Activated CD4-positive, alpha-beta T cell treated with anti-CD3 and anti-CD28 coated beads, Interleukin-2, amount 50 U/mL, for 16 hours (primary cell): ENCODE measurements around the gene DNAJB8.
A peak's percentile ranks its signal among the peaks of the same experiment; 100 is the strongest.

Experiments
- DNase-seq: peaks from one replicate; pipeline ENCODE4 v3.0.0-alpha.2; 2020

Gene DNAJB8

GRCh38 chr3:128466840-128467541 is at the start of gene DNAJB8:
DNAJB8 (minus strand) TSS chr3:128466890; CDS start chr3:128463245, 3,645 bp downstream.
- DNase-seq = no peak

- DNase-seq = no peak
Measured at GRCh38 chr3:128515967-128516366, 49.3 kb upstream of the DNAJB8 start.

- DNase-seq = no peak
Measured at GRCh38 chr3:128508852-128509251, 42.2 kb upstream of the DNAJB8 start.

- no peak for DNase-seq
Measured at GRCh38 chr3:128506754-128507153, 40.1 kb upstream of the DNAJB8 start.

GRCh38 chr3:128505771-128506170 is 39.1 kb upstream of the DNAJB8 start:
- no peak for DNase-seq

- DNase-seq = no peak
Measured at GRCh38 chr3:128504963-128505730, 38.5 kb upstream of the DNAJB8 start.

GRCh38 chr3:128504533-128504915 is 37.8 kb upstream of the DNAJB8 start:
- DNase-seq = no peak

GRCh38 chr3:128503751-128504532 is 37.3 kb upstream of the DNAJB8 start:
- DNase-seq = no peak

- no peak for DNase-seq
Measured at GRCh38 chr3:128503164-128503651, 36.5 kb upstream of the DNAJB8 start.

GRCh38 chr3:128502712-128503111 is 36.0 kb upstream of the DNAJB8 start:
- DNase-seq = no peak

- DNase-seq = no peak
Measured at GRCh38 chr3:128501431-128501830, 34.7 kb upstream of the DNAJB8 start.

- no peak for DNase-seq
Measured at GRCh38 chr3:128500556-128500955, 33.9 kb upstream of the DNAJB8 start.

- DNase-seq = no peak
Measured at GRCh38 chr3:128499724-128500275, 33.1 kb upstream of the DNAJB8 start.

- DNase-seq = no peak
Measured at GRCh38 chr3:128498901-128499530, 32.3 kb upstream of the DNAJB8 start.

GRCh38 chr3:128498127-128498626 is 31.5 kb upstream of the DNAJB8 start:
- no peak for DNase-seq

- peak; percentile 56 for DNase-seq
Measured at GRCh38 chr3:128497305-128498126, 30.8 kb upstream of the DNAJB8 start.

GRCh38 chr3:128496602-128497304 is 30.1 kb upstream of the DNAJB8 start:
- no peak for DNase-seq

GRCh38 chr3:128496019-128496601 is 29.4 kb upstream of the DNAJB8 start:
- DNase-seq = no peak

GRCh38 chr3:128495435-128495970 is 28.8 kb upstream of the DNAJB8 start:
- DNase-seq = no peak

GRCh38 chr3:128494367-128494650 is 27.6 kb upstream of the DNAJB8 start:
- DNase-seq = no peak
